Trophoblast cell (in vitro differentiated cells and primary cell): ENCODE data around the gene WDR82.

Experiments
- DNase-seq, 2 donors: peaks; one replicate each; pipeline ENCODE4 v3.0.0-alpha.2; 2016
- H2AFZ ChIP-seq: 2 replicates; pipeline ENCODE4 v1.6.1; 2013; ENCODE audit warnings: low read length, moderate library complexity, mild to moderate bottlenecking; ENCODE audit not compliant: insufficient read depth, poor library complexity
- H2AK5ac ChIP-seq: 2 replicates; pipeline ENCODE4 v1.6.1; 2013; ENCODE audit warnings: mild to moderate bottlenecking, low read length
- H2BK120ac ChIP-seq: 2 replicates; pipeline ENCODE4 v1.6.1; 2013; ENCODE audit warnings: low read length, mild to moderate bottlenecking, moderate library complexity; ENCODE audit not compliant: insufficient read depth, poor library complexity
- H2BK12ac ChIP-seq: 2 replicates; pipeline ENCODE4 v1.6.1; 2013; ENCODE audit warnings: mild to moderate bottlenecking, low read length, moderate library complexity
- H2BK5ac ChIP-seq: 2 replicates; pipeline ENCODE4 v1.6.1; 2013; ENCODE audit warnings: low read length, low read depth, moderate library complexity, mild to moderate bottlenecking; ENCODE audit not compliant: poor library complexity
- H3K14ac ChIP-seq: 2 replicates; pipeline ENCODE4 v1.6.1; 2013; ENCODE audit warnings: mild to moderate bottlenecking, low read length
- H3K18ac ChIP-seq: 2 replicates; pipeline ENCODE4 v1.6.1; 2013; ENCODE audit warnings: mild to moderate bottlenecking, low read length
- H3K23ac ChIP-seq: 2 replicates; pipeline ENCODE4 v1.6.1; 2013; ENCODE audit warnings: low read length
- H3K27ac ChIP-seq: 2 replicates; pipeline ENCODE4 v1.5.1; 2013; ENCODE audit warnings: low read depth, mild to moderate bottlenecking, inconsistent platforms, low read length, moderate library complexity
- H3K27me3 ChIP-seq: 2 replicates; pipeline ENCODE4 v1.6.1; 2013; ENCODE audit warnings: inconsistent platforms, mild to moderate bottlenecking, low read length, moderate library complexity; ENCODE audit not compliant: insufficient read depth
- H3K36me3 ChIP-seq, 2 experiments: 1 replicate in 1 of 2; 2 replicates in 1 of 2; pipeline ENCODE4 v1.6.1; 2013; ENCODE audit warnings: low read length in 2 of 2, mild to moderate bottlenecking in 2 of 2, moderate library complexity in 1 of 2; ENCODE audit not compliant: insufficient read depth in 2 of 2, control insufficient read depth in 1 of 2
- H3K4ac ChIP-seq: 2 replicates; pipeline ENCODE4 v1.6.1; 2013; ENCODE audit warnings: low read depth, mild to moderate bottlenecking, low read length, moderate library complexity
- H3K4me1 ChIP-seq, 2 experiments: 1 replicate in 1 of 2; 2 replicates in 1 of 2; pipeline ENCODE4 v1.6.1; 2013; ENCODE audit warnings: low read length in 2 of 2, mild to moderate bottlenecking in 2 of 2, moderate library complexity in 1 of 2; ENCODE audit not compliant: insufficient read depth in 2 of 2, control insufficient read depth in 1 of 2
- H3K4me2 ChIP-seq: 2 replicates; pipeline ENCODE4 v1.6.1; 2013; ENCODE audit warnings: inconsistent platforms, mild to moderate bottlenecking, low read length, moderate library complexity
- H3K4me3 ChIP-seq: 2 replicates; pipeline ENCODE4 v1.5.1; 2013; ENCODE audit warnings: mild to moderate bottlenecking, low read depth, low read length, inconsistent platforms
- H3K79me1 ChIP-seq: one replicate; pipeline ENCODE4 v1.6.1; 2013; ENCODE audit warnings: low read length
- H3K79me2 ChIP-seq: 2 replicates; pipeline ENCODE4 v1.6.1; 2013; ENCODE audit warnings: low read length, mild to moderate bottlenecking; ENCODE audit not compliant: control insufficient read depth, insufficient read depth, poor library complexity
- H3K9ac ChIP-seq: 2 replicates; pipeline ENCODE4 v1.6.1; 2013; ENCODE audit warnings: mild to moderate bottlenecking, low read length
- H3K9me3 ChIP-seq: 2 replicates; pipeline ENCODE4 v1.6.1; 2013; ENCODE audit warnings: low read depth, mild to moderate bottlenecking, control low read depth, inconsistent platforms, low read length; ENCODE audit not compliant: insufficient read depth
- H4K12ac ChIP-seq: 2 replicates; pipeline ENCODE4 v1.6.1; 2013; ENCODE audit warnings: low read depth, mild to moderate bottlenecking, low read length, moderate library complexity
- H4K8ac ChIP-seq: 2 replicates; pipeline ENCODE4 v1.6.1; 2013; ENCODE audit warnings: low read depth, mild to moderate bottlenecking, low read length, moderate library complexity
- H4K91ac ChIP-seq: one replicate; pipeline ENCODE4 v1.6.1; 2013; ENCODE audit warnings: low read depth, mild to moderate bottlenecking, low read length, moderate library complexity
- WGBS: extraction: QIAGEN DNeasy Blood & Tissue Kit; methylation state at CpG from one replicate; pipeline ENCODE4 v1.1.7; 2013; ENCODE audit warnings: missing lambda C conversion rate; ENCODE audit not compliant: insufficient read length, insufficient coverage; ENCODE audit errors: extremely low coverage; 5-methylcytosine and 5-hydroxymethylcytosine counted together

The WDR82 gene

GRCh38 chr3:52269776-52270175 is 8.7 kb downstream of the WDR82 start:
- no peak for DNase-seq
- no peak overlapping the region for H3K14ac ChIP-seq
- H4K12ac ChIP-seq: no peak overlapping the region
- H3K27me3 ChIP-seq: no peaks in the 10 kb centered on the region
- H3K4me1 ChIP-seq: peaks cover 4 to 8% of the 10 kb centered on the region in 2 experiments
- H3K79me1 ChIP-seq: no peaks in the 10 kb centered on the region
- H3K4me3 ChIP-seq: no peak overlapping the region
- H3K79me2 ChIP-seq: peaks cover 9% of the 10 kb centered on the region
- no peak overlapping the region for H3K4ac ChIP-seq
- no peaks in the 10 kb centered on the region for H3K9me3 ChIP-seq
- H4K91ac ChIP-seq: no peak overlapping the region
- no peak overlapping the region for H3K23ac ChIP-seq
- no peak overlapping the region for H3K4me2 ChIP-seq
- H3K36me3 ChIP-seq: peaks cover 26 to 31% of the 10 kb centered on the region in 2 experiments
- no peak overlapping the region for H2AFZ ChIP-seq
- H3K9ac ChIP-seq: no peak overlapping the region
- no peak overlapping the region for H2BK12ac ChIP-seq
- no CpG with 5 or more reads among the region's 3 CpGs for WGBS
- no peak overlapping the region for H2BK120ac ChIP-seq
- H4K8ac ChIP-seq: no peak overlapping the region
- no peak overlapping the region for H3K18ac ChIP-seq
- no peak overlapping the region for H2AK5ac ChIP-seq
- no peak overlapping the region for H3K27ac ChIP-seq
- H2BK5ac ChIP-seq: no peak overlapping the region

GRCh38 chr3:52268036-52268435 is 10.4 kb downstream of the WDR82 start:
- Histone ChIP-seq H3K14ac (no peak overlapping the region), H3K79me2 (peaks cover 3% of the 10 kb centered on the region), H4K12ac (no peak overlapping the region), H2BK120ac (no peak overlapping the region), H3K4me3 (no peak overlapping the region), H3K9ac (no peak overlapping the region), H4K91ac (no peak overlapping the region), H2AFZ (no peak overlapping the region), H3K4me2 (no peak overlapping the region), H3K4me1 (peaks cover 4 to 8% of the 10 kb centered on the region in 2 experiments), H3K36me3 (peaks cover 27 to 43% of the 10 kb centered on the region in 2 experiments), H3K4ac (no peak overlapping the region), H2BK12ac (no peak overlapping the region), H2AK5ac (no peak overlapping the region), H3K9me3 (no peaks in the 10 kb centered on the region), H4K8ac (no peak overlapping the region), H3K27ac (no peak overlapping the region), H3K27me3 (no peaks in the 10 kb centered on the region), H3K79me1 (no peaks in the 10 kb centered on the region), H3K23ac (no peak overlapping the region), H2BK5ac (no peak overlapping the region), H3K18ac (no peak overlapping the region)
- peak; percentile 43 to 76 for DNase-seq
- WGBS: no CpG with 5 or more reads among the region's 7 CpGs

GRCh38 chr3:52265387-52265786 is 13.1 kb downstream of the WDR82 start:
- Histone ChIP-seq H2BK120ac (no peak overlapping the region), H4K91ac (no peak overlapping the region), H3K9ac (no peak overlapping the region), H2AFZ (no peak overlapping the region), H3K18ac (no peak overlapping the region), H2AK5ac (no peak overlapping the region), H3K79me2 (peaks cover 4% of the 10 kb centered on the region), H3K36me3 (peaks cover 31 to 52% of the 10 kb centered on the region in 2 experiments), H3K23ac (no peak overlapping the region), H3K14ac (no peak overlapping the region), H3K27ac (no peak overlapping the region), H3K4me3 (no peak overlapping the region), H3K4me1 (peaks cover 4 to 8% of the 10 kb centered on the region in 2 experiments), H2BK12ac (no peak overlapping the region), H4K12ac (no peak overlapping the region), H3K79me1 (no peaks in the 10 kb centered on the region), H2BK5ac (no peak overlapping the region), H4K8ac (no peak overlapping the region), H3K9me3 (no peaks in the 10 kb centered on the region), H3K4ac (no peak overlapping the region), H3K4me2 (no peak overlapping the region), H3K27me3 (no peaks in the 10 kb centered on the region)
- no CpG with 5 or more reads among the region's 6 CpGs for WGBS
- DNase-seq: peak; percentile 39 to 78

- H4K8ac ChIP-seq: no peak overlapping the region
- no peak overlapping the region for H3K14ac ChIP-seq
- no peak overlapping the region for H2AK5ac ChIP-seq
- H2BK5ac ChIP-seq: no peak overlapping the region
- H3K9me3 ChIP-seq: no peaks in the 10 kb centered on the region
- H3K18ac ChIP-seq: no peak overlapping the region
- no peak overlapping the region for H2BK120ac ChIP-seq
- no peak overlapping the region for H3K9ac ChIP-seq
- H3K79me2 ChIP-seq: peaks cover 2% of the 10 kb centered on the region
- DNase-seq: no peak
- no peak overlapping the region for H3K23ac ChIP-seq
- no peak overlapping the region for H3K4me2 ChIP-seq
- H3K27ac ChIP-seq: no peak overlapping the region
- no peaks in the 10 kb centered on the region for H3K27me3 ChIP-seq
- no peaks in the 10 kb centered on the region for H3K79me1 ChIP-seq
- H4K91ac ChIP-seq: no peak overlapping the region
- no peak overlapping the region for H2BK12ac ChIP-seq
- no peak overlapping the region for H2AFZ ChIP-seq
- peaks cover 4 to 8% of the 10 kb centered on the region in 2 experiments for H3K4me1 ChIP-seq
- H3K4ac ChIP-seq: no peak overlapping the region
- H3K4me3 ChIP-seq: no peak overlapping the region
- no peak overlapping the region for H4K12ac ChIP-seq
- H3K36me3 ChIP-seq: peaks cover 28 to 64% of the 10 kb centered on the region in 2 experiments
These were observed 16.0 kb downstream of the WDR82 start for GRCh38 chr3:52262447-52262846.
